Astrocyte of the spinal cord (primary cell): Measurements from ENCODE around the gene SLC9B1.
"Not testable (repeated sequence)": the region's sequence is repeated elsewhere in the genome, so short reads cannot be mapped to it uniquely, and the experiment has no call there.

Experiments
- DNase-seq: peaks from one replicate; pipeline ENCODE4 v3.0.0; 2011; ENCODE audit warnings: low read depth, low spot score
- H3K4me3 ChIP-seq: 2 replicates; pipeline ENCODE4 v1.5.1; 2011; ENCODE audit warnings: low read depth, mild to moderate bottlenecking, low read length, moderate library complexity
- CTCF ChIP-seq: IDR thresholded peaks from 2 replicates; pipeline ENCODE4 v1.5.1; 2012; ENCODE audit warnings: low read depth, mild to moderate bottlenecking, low read length, inconsistent platforms
- in situ Hi-C: cut with HindIII; loops from 2 replicates; pipeline ENCODE4 v1.10.0; 2017; ENCODE audit warnings: low sequenced_read_pairs

Gene SLC9B1

GRCh38 chr4:102871772-102872171 is 147.7 kb downstream of the SLC9B1 start:
- in situ Hi-C loops, result no loop called here
- TF ChIP-seq CTCF, result no peak
- H3K4me3 ChIP-seq, result no peak overlapping the region
- DNase-seq, result no peak

- DNase-seq, result no peak
These were observed 149.8 kb downstream of the SLC9B1 start for GRCh38 chr4:102869569-102870197.

GRCh38 chr4:102868781-102869568 is 150.5 kb downstream of the SLC9B1 start, which contains the start of gene CISD2:
TSS of gene CISD2 (plus strand) at chr4:102868992. CDS start at chr4:102869085, 93 bp downstream.
- peak; percentile 92 for DNase-seq
- H3K4me3 ChIP-seq, result peak within 1 kb of the TSS; percentile 57
- no peak for TF ChIP-seq CTCF
- in situ Hi-C loops, result no loop called here

More at GRCh38 chr4:102869569-102870197, 149.8 kb downstream of the SLC9B1 start:
- in situ Hi-C loops, result no loop called here
- peak overlapping the region; percentile 57 for H3K4me3 ChIP-seq
- TF ChIP-seq CTCF, result no peak

- TF ChIP-seq CTCF, result no peak
- in situ Hi-C loops, result no loop called here
- H3K4me3 ChIP-seq, result peak overlapping the region; percentile 57
- no peak for DNase-seq
These were observed 151.2 kb downstream of the SLC9B1 start for GRCh38 chr4:102868153-102868780.

GRCh38 chr4:102867278-102868152 is 152.0 kb downstream of the SLC9B1 start:
- in situ Hi-C loops, result no loop called here
- H3K4me3 ChIP-seq, result peak overlapping the region; percentile 57

GRCh38 chr4:102865327-102865726 is 154.2 kb downstream of the SLC9B1 start:
- in situ Hi-C loops, DNase-seq, H3K4me3 ChIP-seq: not testable (repeated sequence)

More at GRCh38 chr4:102867278-102868152, 152.0 kb downstream of the SLC9B1 start:
- DNase-seq, result no peak
- TF ChIP-seq CTCF, result no peak
